Astrocyte (in vitro differentiated cells and primary cell): ENCODE measurements around the gene PCYT1A.

Experiments
- CTCF ChIP-seq: IDR thresholded peaks from 2 replicates; pipeline ENCODE4 v1.5.1; 2011; ENCODE audit warnings: low read depth, mild to moderate bottlenecking, inconsistent platforms, low read length, moderate library complexity; ENCODE audit not compliant: insufficient read depth
- EZH2 ChIP-seq: IDR thresholded peaks from 2 replicates; pipeline ENCODE4 v1.6.1; 2012; ENCODE audit warnings: mild to moderate bottlenecking, low read length, inconsistent platforms; ENCODE audit not compliant: insufficient read depth

GRCh38 chr3:196219194-196219969, 68.1 kb downstream of the PCYT1A start:
- no peak for TF ChIP-seq EZH2
- TF ChIP-seq CTCF = no peak
